Left lobe of liver (tissue), 2 donors: ENCODE measurements around the gene ATF7. TPM values are rescaled to one million over a fixed set of nuclear protein-coding genes. Genes with fewer than 3 reads are reported as not detected.
"Not testable (repeated sequence)": the region's sequence is repeated elsewhere in the genome, so short reads cannot be mapped to it uniquely, and the experiment has no call there.

Experiments used
- ATAC-seq: fragments of 200-7000 bp; cut with Tn5 transposase; one replicate; pipeline ENCODE4 v1.9.1; 2020; ENCODE audit warnings: mild to moderate bottlenecking, moderate library complexity
- DNase-seq: peaks from one replicate; pipeline ENCODE4 v3.0.0-alpha.2; 2020; ENCODE audit warnings: low spot score
- total RNA-seq: library from RNA; stranded (reverse); gene quantifications from one replicate; pipeline ENCODE4 v1.2.1, GENCODE V29; 2021
- donor health status: DM: no; HTN: no; CAD: no; lungs with moderate emphysema.
- donor health status: DM: no; HTN: yes; CAD: no.

ATF7 gene
- total RNA-seq, 1 donor from 2014 or later = 18.1 TPM

DNA sequence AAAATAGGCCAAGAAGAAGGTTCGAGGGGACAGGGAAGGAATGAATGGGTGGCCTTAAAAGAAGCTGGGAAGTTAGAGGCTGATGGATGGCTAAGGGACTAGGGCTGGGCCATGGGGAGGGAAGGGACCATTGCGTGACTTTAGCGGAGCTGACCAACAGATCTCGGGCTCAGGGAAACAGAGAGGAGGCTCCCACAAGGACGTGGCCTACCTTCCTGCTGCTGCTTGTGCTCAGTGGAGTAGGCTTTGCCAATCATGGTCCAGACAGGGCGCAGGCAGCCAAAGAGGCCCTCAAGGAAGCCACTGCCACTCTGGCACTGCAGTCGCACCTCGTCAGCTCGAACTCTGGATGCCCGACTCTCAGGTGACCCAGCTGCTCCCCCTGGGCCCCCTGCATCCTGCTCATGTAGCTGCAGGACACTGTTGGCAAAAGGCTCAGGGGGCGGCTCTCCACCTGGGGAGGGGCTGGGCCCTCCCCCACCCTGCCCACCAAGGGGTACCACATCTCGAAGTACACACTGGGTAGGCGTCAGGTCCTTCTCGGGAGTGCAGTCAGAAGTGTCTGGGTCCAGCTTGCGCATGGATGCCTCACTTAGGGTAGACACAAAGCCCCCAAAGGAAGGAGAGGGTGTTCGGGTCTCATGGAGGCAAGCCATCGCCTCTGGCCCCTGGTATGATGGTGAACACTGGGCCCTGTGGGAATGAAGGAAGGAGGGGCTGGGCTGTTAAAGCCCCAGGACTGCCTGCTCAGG is 139.3 kb downstream of the ATF7 start:
- DNase-seq = no peak
- peak; percentile 4 for ATAC-seq

DNA sequence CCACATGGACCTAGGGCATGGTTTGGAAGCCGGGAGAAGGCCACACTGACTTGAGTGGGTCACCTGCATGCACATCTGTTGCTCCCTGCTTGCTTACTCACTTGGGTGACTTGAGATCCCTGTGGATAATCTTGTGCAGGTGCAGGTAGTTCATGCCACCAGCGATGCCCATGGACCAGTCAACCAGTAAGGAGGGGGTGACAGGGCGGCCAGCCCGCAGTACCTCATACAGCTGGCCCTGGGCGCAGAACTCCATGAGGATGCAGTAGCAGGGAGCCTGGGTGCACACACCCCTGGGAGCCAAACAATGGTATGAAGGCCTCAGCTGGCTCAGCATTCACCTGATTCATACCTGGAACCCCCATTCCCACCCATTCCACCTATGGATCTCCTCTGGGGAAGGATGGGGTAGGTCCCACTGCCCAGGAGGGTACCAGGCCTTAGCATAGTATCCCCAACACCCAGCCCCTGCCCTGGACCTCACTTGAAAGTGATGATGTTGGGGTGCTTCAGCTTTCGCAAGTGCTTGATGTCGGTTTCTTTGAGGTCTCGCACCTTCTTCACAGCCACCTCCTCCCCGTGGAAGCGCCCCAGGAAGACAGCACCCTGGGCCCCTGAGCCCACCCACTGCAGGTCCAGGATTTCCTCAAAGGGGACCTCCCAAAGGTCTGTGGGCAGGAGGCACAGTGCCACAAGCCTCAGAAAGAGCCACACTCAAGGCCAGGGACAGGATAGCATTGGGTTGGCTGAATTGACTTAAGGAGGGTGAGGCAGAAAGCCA is 140.0 kb downstream of the ATF7 start:
- ATAC-seq (peak; percentile 3), DNase-seq (no peak)

DNA sequence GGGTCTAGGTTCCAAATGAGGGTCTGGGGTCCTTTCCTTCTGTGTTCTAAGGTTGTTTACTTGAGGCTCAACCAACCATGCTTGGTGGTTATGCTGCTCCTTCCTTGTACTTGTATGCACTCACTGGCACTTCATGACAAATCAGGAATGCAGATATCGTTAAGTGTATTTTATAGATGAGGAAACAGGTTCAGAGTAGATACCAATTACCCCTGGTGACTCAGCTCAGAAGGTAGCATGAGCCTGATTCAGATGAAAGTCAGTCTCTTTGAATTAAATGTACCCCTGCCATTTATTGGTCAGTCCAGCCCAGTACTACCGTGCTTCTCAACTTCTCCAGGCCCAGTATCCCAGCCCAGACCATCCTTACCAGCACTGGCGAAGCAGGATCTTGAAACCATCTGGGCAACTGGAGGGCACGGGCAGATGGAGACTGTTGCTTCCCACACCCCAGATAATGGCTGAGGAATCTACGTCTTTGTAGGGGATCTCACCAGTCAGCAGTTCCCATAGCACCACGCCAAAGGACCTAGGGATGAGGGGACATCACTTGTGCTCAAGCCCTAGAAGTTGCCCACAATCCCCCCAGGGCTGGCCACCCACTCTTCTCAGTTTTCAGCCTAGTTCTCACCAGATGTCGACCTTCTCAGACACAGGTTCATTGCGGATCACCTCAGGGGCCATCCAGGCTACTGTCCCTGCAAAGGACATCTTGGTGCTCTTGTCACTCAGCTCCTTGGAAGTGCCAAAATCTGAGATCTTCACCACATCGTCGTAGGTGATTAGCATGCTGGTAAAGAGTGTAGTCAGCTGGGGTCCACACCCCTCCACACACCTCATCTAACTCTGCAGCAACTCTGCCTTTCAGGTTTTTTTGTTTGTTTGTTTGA is 141.3 kb downstream of the ATF7 start:
- no peak for DNase-seq
- ATAC-seq = no peak

DNA sequence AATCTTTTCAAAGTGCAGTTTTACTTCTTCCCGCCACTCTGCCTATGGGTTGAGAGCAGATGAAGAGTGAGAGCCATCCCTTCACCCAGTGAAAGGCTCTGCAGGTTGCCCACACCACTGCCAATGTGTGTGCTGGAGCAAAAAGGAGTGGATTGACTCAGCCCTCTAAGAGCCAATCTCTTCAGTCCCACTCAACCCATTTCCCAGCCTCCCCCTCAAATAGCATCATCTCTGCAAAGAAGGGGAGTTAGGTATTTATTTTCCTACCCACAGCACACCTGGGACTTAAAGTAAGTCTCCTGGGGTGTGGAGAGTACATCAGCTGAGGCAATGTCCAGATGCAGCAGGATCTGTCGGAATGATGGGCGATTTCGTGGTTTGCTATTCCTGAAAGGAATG is 142.2 kb downstream of the ATF7 start:
- DNase-seq (no peak), ATAC-seq (no peak)

DNA sequence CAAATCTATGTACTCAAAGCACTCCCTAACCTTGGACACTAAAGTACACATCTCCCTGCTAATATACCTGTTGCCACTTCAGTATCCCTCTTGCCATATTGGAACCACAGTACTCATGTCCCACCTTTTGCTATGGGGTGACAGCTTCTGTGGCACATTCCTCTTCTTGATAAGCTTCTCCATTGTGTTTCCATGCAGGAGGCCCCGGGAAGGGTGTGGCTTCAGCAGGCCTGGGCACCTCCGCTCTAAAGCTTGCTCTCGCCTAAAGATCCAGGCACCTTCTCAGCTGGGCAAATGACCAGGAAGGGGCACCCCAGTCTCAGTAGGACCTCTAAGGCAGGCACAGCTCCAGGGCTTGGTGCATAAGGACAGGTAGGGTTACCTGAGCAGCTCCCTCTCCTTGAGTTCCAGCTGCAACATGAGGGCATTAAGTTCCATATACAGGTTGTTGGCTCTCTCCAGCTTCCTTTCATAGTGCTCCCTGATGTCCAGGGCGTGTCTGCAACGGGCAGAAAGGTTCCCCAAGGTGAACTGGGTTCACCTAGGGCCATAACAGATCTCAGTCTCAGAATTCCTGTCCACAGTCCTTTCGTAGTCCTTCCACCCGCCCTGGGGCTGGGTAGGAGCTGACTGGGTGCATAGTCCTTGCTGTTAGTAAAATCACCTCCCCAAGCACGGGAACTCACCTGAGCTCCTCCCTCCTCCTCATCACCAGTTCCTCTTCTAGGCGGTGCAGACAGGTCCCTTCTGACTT is 142.8 kb downstream of the ATF7 start:
- DNase-seq = no peak
- peak; percentile 4 for ATAC-seq

DNA sequence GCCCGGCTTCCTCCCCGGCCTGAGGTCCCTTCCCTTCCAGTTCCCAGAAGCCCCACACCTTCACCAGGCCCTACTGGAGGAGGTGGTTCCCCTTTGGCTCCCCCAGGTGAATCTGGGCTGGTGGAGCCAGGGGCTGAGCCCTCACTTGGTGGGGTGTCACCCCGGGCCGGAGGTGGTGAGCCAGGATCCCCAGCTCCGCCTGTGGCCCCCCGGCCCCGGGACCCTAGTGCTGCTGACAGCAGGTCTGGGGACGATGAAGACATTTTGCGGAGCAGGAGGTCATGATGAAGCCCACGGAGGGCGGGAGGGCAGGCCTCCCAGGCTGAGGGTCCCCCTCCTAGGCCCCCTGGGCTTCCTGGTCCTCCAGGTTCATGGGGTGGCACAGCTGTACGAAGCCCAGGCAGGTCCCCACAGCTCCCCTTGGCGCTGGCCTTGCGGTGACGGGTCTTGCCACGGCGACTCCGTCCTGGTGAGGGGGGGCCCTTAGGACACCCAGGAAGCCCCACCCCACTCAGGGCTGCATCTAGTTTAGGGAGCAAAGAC is 143.5 kb downstream of the ATF7 start:
- ATAC-seq = peak; percentile 2
- DNase-seq = no peak

DNA sequence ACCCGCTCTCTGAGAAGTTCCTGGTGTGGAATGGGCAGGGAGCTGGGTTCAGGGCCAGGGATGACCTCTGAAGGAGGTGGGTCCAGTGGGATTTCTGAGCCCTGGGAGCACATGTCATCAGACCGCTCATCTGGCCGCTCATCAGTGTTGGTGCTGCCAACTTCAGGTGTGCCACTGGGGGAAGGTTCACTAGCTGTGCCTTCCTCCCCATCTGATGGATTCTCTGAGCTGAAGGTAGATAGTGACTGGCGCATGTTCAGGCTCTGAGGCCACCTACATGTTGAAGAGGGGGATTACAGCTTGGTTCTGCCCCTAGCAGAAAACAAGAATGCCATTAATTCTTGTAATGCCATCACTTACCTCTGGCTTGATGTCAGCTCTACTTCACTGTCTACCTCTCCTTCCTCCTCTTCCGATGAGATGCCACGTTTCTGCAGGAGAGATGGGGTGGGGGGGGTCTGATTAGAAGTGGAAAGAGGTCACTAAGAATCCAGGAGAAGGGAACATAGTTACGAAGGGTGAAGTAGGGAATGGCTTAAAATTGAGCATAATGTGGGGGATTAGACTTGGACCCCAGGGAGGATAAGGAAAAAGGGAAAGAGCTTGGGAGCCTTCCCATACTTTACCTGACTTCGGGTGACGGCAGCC is 144.1 kb downstream of the ATF7 start:
- ATAC-seq (no peak), DNase-seq (no peak)

DNA sequence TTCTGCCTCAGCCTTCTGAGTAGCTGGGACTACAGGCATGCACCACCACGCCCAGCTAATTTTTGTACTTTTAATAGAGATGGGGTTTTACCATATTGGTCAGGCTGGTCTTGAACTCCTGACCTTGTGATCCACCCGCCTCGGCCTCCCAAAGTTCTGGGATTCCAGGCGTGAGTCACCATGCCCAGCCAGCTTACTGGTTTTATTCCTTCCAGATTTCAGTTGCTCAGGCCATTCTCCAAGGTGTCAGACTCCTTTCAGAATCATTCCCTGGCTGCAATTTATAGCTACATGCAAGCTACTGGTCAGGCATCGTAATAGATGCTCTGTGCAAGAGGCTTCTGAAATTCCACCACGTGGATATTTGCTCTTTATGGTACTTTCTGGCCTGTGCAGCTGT is 144.7 kb downstream of the ATF7 start:
- ATAC-seq = not testable (repeated sequence)

DNA sequence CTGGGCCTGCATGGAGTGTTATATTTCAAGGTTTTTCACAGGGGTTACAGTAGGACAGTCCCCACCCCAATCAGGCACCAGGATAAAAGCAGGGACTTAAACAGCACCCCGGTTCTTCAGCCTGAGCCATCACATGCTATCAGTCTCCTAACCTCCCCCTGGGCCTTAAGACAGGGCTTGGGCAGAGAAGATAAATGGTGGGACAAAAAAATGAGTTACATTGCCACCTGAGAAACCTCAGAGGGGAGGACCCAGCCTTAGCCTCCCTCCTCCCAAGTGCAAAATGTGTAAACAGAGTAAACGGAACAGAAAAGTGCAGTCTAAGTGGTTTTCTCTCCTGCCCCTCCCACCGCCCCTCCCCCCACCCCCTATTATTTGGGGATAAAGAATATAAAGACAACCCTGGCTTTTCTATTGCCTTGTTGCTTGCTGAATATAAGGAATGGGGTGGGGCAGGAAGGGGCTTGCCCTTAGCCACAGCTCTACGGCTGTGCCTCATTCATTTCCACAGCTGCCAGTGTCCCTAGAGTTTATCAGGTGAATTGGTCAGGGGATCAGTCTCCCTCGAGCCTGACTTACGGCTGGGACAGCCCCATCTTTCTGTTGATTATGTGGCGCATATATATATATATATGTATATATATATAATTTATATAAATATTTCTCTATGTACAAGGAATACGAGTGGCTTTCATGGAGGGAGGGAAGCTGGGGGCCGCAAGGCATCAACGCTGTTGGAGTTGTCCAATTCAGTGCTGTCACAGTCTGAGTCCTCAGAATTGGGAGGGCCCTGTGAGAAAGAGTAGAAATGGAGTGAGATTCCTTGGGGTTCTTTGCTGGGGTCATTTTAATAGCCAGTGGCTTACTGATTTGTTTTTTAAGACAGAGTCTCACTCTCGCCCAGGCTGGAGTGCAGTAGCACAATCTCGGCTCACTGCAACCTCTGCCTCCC is 145.4 kb downstream of the ATF7 start:
- DNase-seq (no peak), ATAC-seq (no peak)

More for the DNA sequence above, 144.7 kb downstream of the ATF7 start:
- not testable (repeated sequence) for DNase-seq

DNA sequence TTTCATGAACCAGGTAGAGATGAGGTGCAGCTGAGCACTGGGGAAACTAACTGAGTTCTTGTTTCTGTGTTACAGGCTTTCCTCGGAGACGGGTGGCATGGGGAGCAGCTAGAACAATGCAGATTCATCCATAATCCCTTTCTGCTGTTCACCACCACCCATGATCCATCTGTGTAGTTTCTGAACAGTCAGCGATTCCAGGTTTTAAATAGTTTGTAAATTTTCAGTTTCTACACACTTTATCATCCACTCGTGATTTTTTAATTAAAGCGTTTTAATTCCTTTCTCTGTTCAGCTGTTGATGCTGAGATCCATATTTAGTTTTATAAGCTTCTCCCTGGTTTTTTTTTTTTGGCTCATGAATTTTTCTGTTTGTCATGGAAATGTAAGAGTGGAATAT is 146.9 kb downstream of the ATF7 start:
- DNase-seq (no peak), ATAC-seq (no peak)

DNA sequence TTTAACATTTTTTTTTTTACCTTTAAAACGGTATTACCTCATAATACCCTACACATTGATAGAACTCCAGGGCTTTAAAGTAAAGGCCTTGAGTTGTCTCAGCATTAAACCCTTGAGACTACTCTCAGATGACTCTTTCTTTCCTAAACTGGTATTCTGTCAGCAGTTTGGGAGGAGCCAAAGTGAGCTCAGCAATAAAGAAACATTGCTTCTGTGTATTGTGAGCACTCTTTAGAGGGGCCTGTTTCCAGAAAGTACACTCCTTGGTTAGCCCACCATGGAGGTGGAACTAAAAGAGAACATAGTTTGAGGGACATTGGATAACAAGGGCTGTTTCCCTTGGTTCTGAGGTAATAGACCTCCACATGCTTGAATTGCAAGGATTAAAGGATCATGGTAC is 147.3 kb downstream of the ATF7 start:
- no peak for ATAC-seq
- no peak for DNase-seq

DNA sequence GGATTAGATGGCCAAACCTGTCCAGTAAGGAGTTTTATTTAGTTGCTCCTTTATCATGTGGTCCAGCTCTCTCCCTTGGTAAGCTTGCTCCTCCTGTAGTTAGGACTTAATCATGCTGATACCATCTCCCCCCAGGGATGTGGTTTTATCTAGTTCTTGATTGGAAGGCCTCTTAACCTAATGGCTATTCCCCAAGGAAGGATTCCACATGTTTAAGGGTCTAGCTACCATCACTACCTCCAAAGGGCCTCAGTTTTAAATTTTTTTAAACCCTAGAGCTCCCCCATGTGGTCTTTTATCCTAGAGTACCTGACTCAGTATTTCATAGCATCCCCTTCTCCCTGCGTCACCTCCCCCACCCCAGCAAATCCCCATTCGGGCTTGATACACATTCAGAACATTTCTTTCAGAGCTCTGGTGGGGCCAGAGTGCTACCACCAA is 149.4 kb downstream of the ATF7 start:
- no peak for DNase-seq
- ATAC-seq = peak; percentile 31

DNA sequence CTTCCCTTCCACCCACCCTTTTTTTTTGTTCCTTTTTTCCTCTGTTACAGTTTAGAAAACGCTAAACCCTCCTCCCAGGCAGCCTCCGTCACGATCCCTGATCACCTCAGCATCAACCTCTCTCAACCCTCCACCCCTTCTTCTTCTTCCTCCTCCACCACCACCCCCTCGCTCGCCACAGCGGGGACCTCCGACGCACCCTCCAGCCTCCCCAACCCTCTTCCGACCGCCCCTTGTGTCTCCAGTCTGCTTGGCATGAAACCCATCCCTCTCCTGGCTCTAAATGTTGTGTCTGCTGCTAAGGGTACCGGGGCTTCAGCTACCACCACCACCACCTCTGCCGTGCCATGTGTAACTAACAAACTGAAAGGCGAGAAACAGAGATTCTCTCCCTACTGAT is 151.4 kb downstream of the ATF7 start:
- ATAC-seq (no peak), DNase-seq (no peak)

DNA sequence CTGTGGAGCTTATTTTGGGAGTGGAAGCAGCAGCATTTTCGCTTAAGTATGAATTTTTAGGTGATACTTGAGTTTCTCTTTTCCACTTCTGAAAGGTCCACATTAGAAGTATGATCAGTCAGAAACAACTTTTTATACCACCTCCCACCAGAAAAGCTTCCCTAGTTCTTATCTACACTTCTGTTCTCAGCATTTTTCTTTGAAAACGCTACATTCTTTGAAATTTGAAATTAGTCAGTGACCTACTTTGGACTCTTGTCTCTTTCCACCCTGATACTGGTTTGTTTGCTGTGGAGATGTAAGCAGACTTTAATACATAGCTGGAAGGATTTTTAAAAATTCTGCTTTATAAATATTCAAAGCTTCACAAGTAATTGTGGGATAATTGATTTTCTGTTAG is 152.1 kb downstream of the ATF7 start:
- DNase-seq (no peak), ATAC-seq (no peak)

DNA sequence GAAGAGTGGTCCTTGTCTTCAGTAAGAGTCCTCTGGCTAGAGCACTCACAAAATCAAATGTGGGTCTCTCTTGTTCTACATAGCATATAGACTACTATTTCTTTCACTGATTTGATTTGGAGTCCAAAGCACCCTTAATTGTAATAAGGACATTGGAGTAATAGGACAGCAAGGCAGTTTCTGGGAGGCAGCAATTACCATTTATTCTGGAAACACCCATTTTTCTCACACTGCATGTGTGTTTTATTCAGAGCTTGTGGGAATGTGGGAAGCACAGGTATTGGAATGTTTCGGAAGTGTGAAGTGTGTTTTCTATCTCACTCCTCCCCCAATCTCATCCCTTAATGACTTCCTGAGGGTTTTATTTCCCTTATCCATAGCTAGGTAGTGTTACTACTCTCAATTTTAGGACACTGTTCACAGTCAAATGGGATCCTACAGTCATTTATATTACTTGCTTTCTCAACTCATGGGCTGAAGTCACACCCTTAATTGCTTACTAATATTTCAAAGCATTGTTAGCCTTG is 154.1 kb downstream of the ATF7 start:
- no peak for ATAC-seq
- no peak for DNase-seq

DNA sequence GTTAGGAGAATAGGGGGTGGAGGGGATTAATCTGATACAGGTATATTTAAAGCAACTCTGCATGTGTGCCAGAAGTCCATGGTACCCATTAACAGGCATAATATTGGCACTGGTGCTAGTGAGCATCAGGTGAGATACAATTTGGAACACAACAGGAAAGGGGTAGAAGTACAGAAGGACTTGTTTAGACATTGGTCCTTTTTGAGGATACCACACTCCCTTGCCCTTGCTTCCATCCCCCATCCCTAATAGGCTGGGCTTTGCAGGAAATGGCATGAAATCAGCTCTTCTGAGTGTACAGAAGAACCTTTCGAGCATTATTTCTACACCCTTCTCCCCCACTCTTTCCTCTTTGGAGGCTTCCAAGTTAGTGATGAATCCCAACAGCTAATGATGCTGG is 157.9 kb downstream of the ATF7 start:
- ATAC-seq (no peak), DNase-seq (no peak)

DNA sequence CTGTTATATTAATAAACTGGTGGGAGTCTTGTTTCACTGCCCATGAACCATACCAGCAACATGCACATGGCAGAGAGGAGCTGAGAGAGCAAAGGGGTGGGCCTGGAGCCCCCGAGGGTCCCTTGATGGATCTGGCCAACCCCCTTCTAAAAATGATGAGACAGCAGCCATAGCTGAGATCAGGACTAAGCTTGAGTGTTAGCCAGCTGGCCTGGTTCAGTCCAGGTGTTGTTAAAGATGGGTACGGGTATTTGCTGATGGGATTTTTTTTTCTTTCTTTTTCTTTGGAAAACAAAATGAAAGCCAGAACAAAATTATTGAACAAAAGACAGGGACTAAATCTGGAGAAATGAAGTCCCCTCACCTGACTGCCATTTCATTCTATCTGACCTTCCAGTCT is 158.3 kb downstream of the ATF7 start:
- DNase-seq = no peak
- no peak for ATAC-seq

DNA sequence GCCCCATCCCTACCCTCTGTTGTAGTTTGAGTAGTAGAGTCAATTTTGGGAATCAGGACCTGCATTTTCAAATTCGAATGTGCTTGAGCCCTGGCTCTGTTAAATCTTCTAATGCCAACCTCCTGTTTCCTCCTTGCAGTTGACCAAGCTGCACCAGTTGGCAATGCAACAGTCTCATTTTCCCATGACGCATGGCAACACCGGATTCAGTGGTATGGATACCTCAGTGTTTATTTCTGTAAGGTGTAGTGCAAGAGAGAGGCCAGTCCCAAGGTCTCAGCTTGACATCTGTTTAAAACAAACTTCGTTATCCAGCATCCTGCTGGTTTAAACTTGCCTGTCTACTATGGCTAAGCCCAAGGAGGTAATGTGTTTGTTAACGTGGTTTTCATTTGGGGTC is 159.1 kb downstream of the ATF7 start:
- ATAC-seq = no peak

More for the DNA sequence above, 159.1 kb downstream of the ATF7 start:
- no peak for DNase-seq
